HepG2 (cell line): ENCODE measurements around the gene RAC3. TPM values are rescaled to one million over a fixed set of nuclear protein-coding genes. Genes with fewer than 3 reads are reported as not detected.
A peak's percentile ranks its signal among the peaks of the same experiment; 100 is the strongest.

Source experiments
- AGO2 ChIP-seq: fragments of 200-400 bp; formaldehyde crosslinking; optimal IDR thresholded peaks from 2 replicates; pipeline ENCODE3; 2017; ENCODE audit warnings: mild to moderate bottlenecking, low read depth, low read length, moderate library complexity
- GABPB1 ChIP-seq: IDR thresholded peaks from 2 replicates; pipeline ENCODE4 v1.6.1; 2016; ENCODE audit warnings: mild to moderate bottlenecking, missing genetic modification reagents, moderate library complexity, missing compliant biosample characterization
- HNF1A ChIP-seq, 2 experiments: sonication (generic) in 1 of 2; formaldehyde crosslinking in 1 of 2; IDR thresholded peaks; 2 replicates each; pipeline versions ENCODE4 v1.4.0 to v1.6.1; 2016 to 2020; ENCODE audit warnings: borderline replicate concordance in 1 of 2, low read depth in 1 of 2, mild to moderate bottlenecking in 1 of 2, missing genetic modification reagents in 1 of 2
- RAD21 ChIP-seq: fragments of 450-650 bp; formaldehyde crosslinking; IDR thresholded peaks from 2 replicates; pipeline ENCODE4 v1.5.0; 2020; ENCODE audit warnings: mild to moderate bottlenecking
- RBFOX2 ChIP-seq: fragments of 200-400 bp; formaldehyde crosslinking; IDR thresholded peaks from 2 replicates; pipeline ENCODE4 v1.6.1; 2017; ENCODE audit warnings: low read depth, mild to moderate bottlenecking, low read length
- REST ChIP-seq, 2 experiments: IDR thresholded peaks; 2 replicates each; pipeline ENCODE4 v1.6.1; 2011 to 2012; ENCODE audit warnings: low read length in 2 of 2, borderline replicate concordance in 1 of 2, low read depth in 1 of 2, mild to moderate bottlenecking in 1 of 2, moderate library complexity in 1 of 2
- STAG1 ChIP-seq: sonication (generic); formaldehyde crosslinking; IDR thresholded peaks from 2 replicates; pipeline ENCODE4 v1.4.0; 2020; ENCODE audit warnings: missing genetic modification reagents
- ZFX ChIP-seq: sonication (generic); formaldehyde crosslinking; IDR thresholded peaks from 2 replicates; pipeline ENCODE4 v1.4.0; 2020; ENCODE audit warnings: mild to moderate bottlenecking, low read depth, missing genetic modification reagents, moderate library complexity
- ZNF589 ChIP-seq: sonication (generic); formaldehyde crosslinking; conservative IDR thresholded peaks from 2 replicates; pipeline ENCODE4 v1.8.0; 2022; ENCODE audit warnings: mild to moderate bottlenecking, moderate library complexity, missing genetic modification reagents
- ZNF773 ChIP-seq: sonication (generic); formaldehyde crosslinking; IDR thresholded peaks from 2 replicates; pipeline ENCODE4 v1.4.0; 2020; ENCODE audit warnings: missing genetic modification reagents, borderline replicate concordance
- polyA plus RNA-seq, 8 experiments: library from polyadenylated mRNA; depleted of rRNA in 3 of 8; stranded (reverse) in 7 of 8; unstranded in 1 of 8; fragments of >200 nt; fragmentation: Illumina TruSeq in 4 of 8; extraction: Trizol in 4 of 8; gene quantifications; 2 replicates each; pipeline versions ENCODE4 v1.2.1 to v1.2.3, GENCODE V29; 2011 to 2016; ENCODE audit warnings: low read depth in 4 of 8, missing spikeins in 1 of 8, mixed read lengths in 1 of 8; ENCODE audit not compliant: insufficient read depth in 1 of 8
- total RNA-seq, 5 experiments: library from RNA; depleted of rRNA; stranded (reverse); fragments of >200 nt; fragmentation: Illumina TruSeq; extraction: Trizol; gene quantifications; 2 replicates each; pipeline ENCODE4 v1.2.3, GENCODE V29; 2016; ENCODE audit warnings: low read depth in 1 of 5
- TF ChIP-seq, protein P1 (sequence below): sonication (generic); formaldehyde crosslinking; IDR thresholded peaks from 2 replicates; pipeline ENCODE4 v1.4.0; 2020; ENCODE audit warnings: missing genetic modification reagents, mild to moderate bottlenecking, borderline replicate concordance

The RAC3 gene
- total and polyA plus RNA-seq, 2 of the 13 experiments (the other 11 are each of a cell fraction or from before 2014, with no cell fraction given), result 10.5 to 21.3 TPM

DNA sequence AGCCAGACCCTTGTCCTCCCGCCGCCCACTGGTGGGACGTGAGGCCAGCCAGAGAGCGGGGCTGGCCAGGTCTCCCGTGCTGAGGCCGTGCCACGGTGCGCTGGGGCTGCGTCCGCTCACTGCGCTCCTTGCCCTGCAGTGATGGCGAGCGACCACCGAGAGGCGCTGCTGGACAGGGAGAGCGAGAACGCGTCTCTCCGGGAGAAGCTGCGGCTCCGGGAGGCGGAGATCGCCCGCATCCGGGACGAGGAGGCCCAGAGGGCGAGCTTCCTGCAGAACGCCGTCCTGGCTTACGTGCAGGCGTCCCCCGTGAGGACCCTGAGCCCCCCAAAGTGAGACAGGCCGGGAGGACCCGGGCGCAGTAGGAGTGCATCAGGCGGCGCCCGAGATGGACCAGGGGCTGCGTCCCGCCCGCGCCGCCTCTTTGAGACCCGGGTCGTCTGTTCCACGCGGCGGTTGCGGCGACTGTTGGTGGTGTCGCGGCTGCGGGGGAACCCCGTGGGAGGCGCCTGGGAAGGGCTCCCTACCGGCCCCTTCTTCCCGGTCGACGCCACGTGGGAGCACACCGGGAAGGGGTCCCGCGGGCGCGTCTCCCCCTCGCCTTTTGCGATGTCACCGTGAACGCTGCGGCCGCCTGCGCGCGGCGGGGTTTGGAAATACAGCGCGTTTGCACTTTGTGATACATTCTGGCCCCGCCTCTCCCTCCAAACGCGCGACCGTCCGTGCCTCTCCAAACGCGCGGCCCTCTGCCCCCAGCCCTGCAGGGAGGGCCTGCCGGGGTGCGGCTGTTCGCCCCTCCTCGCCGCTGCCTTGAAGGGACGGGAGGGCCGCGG, 792 bp upstream of the RAC3 start (continued):
- TF ChIP-seq HNF1A (IDR thresholded peaks at IDR 0.05; ENCODE audit: low read depth) (no peak), HNF1A (CRISPR knock-in tag; IDR thresholded peaks at IDR 0.05; ENCODE audit: borderline replicate concordance) (0 out of 2 replicates have a peak, but pooled peaks have one; percentile 12), AGO2 (peak; percentile 62), RBFOX2 (peak; percentile 30; the same call in 1 of the 2 replicates), REST (IDR thresholded peaks at IDR 0.05; ENCODE audit: borderline replicate concordance in 1 of 2, low read depth in 1 of 2, low read length in 2 of 2) (no peak), ZNF773 (CRISPR knock-in tag) (no peak), ZFX (CRISPR knock-in tag) (0 out of 2 replicates have a peak, but pooled peaks have one; percentile 29), ZNF589 (0 out of 2 replicates have a peak, but pooled peaks have one; percentile 39), RAD21 (CRISPR knock-in tag) (peak; percentile 91), GABPB1 (peak; percentile 61; the same call in 1 of the 2 replicates), STAG1 (peak; percentile 88)
- TF ChIP-seq, protein P1, sequence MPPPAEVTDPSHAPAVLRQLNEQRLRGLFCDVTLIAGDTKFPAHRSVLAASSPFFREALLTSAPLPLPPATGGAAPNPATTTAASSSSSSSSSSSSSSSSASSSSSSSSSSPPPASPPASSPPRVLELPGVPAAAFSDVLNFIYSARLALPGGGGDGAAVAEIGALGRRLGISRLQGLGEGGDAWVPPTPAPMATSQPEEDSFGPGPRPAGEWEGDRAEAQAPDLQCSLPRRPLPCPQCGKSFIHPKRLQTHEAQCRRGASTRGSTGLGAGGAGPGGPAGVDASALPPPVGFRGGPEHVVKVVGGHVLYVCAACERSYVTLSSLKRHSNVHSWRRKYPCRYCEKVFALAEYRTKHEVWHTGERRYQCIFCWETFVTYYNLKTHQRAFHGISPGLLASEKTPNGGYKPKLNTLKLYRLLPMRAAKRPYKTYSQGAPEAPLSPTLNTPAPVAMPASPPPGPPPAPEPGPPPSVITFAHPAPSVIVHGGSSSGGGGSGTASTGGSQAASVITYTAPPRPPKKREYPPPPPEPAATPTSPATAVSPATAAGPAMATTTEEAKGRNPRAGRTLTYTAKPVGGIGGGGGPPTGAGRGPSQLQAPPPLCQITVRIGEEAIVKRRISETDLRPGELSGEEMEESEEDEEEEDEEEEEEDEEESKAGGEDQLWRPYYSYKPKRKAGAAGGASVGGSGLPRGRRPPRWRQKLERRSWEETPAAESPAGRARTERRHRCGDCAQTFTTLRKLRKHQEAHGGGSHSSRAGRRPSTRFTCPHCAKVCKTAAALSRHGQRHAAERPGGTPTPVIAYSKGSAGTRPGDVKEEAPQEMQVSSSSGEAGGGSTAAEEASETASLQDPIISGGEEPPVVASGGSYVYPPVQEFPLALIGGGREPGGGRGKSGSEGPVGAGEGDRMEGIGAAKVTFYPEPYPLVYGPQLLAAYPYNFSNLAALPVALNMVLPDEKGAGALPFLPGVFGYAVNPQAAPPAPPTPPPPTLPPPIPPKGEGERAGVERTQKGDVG (CRISPR knock-in tag), result peak; percentile 70; the same call in 1 of the 2 replicates
